SK-N-SH (cell line): ENCODE data around the gene LIPA. TPM values are rescaled to one million over a fixed set of nuclear protein-coding genes. Genes with fewer than 3 reads are reported as not detected.

ENCODE experiments used
- CTCF ChIA-PET: fragments of 300-600, 350-600 bp; formaldehyde crosslinking; extraction: SDS; loops from one replicate; lab custom pipeline; 2021; lab: Yijun Ruan, JAX
- POLR2A ChIA-PET: fragments of 350-600 bp; sonication (Branson Sonifier 250); formaldehyde crosslinking; extraction: SDS; loops from one replicate; lab custom pipeline; 2020; ENCODE audit warnings: antibody characterized with exemption, inconsistent platforms; lab: Yijun Ruan, JAX
- DNase-seq: peaks from one replicate; pipeline ENCODE4 v3.0.0; 2012
- H2AFZ ChIP-seq: fragments of 200-600 bp; sonication (generic); 2 replicates; pipeline ENCODE4 v1.8.1; 2016; ENCODE audit warnings: antibody characterized with exemption, mild to moderate bottlenecking, low read depth
- H3F3A ChIP-seq: fragments of 200-600 bp; sonication (generic); replicated peaks from 2 replicates; pipeline ENCODE3; 2016; ENCODE audit warnings: antibody characterized with exemption, mild to moderate bottlenecking; ENCODE audit not compliant: insufficient read depth
- H3K27ac ChIP-seq, 2 experiments: fragments of 200-500 bp in 1 of 2; fragments of 200-600 bp in 1 of 2; sonication (Bioruptor generic) in 1 of 2; sonication (generic), shearing (Covaris generic) in 1 of 2; 2 replicates each; pipeline versions ENCODE4 v1.5.1 to v1.6.1; 2014 to 2016; ENCODE audit warnings: low read depth in 2 of 2, inconsistent platforms in 1 of 2, low read length in 1 of 2, mild to moderate bottlenecking in 1 of 2, mixed read lengths in 1 of 2
- H3K27me3 ChIP-seq: fragments of 200-600 bp; sonication (generic), shearing (Covaris generic); 2 replicates; pipeline ENCODE4 v1.6.1; 2016; ENCODE audit warnings: mixed run types; ENCODE audit not compliant: insufficient read depth
- H3K36me3 ChIP-seq, 2 experiments: fragments of 200-500 bp in 1 of 2; fragments of 200-600 bp in 1 of 2; sonication (Bioruptor generic) in 1 of 2; sonication (generic) in 1 of 2; replicated peaks in 1 of 2; 2 replicates each; pipeline versions ENCODE3 to v1.5.1; 2014 to 2016; ENCODE audit warnings: low read length in 1 of 2, mild to moderate bottlenecking in 1 of 2; ENCODE audit not compliant: insufficient read depth in 2 of 2, control insufficient read depth in 1 of 2
- H3K4me1 ChIP-seq, 2 experiments: fragments of 200-500 bp in 1 of 2; fragments of 200-600 bp in 1 of 2; sonication (Bioruptor generic) in 1 of 2; sonication (generic), shearing (Covaris generic) in 1 of 2; 2 replicates each; pipeline versions ENCODE4 v1.5.1 to v1.6.1; 2014 to 2016; ENCODE audit warnings: low read depth in 1 of 2, low read length in 1 of 2, mixed run types in 1 of 2; ENCODE audit not compliant: insufficient read depth in 2 of 2, control insufficient read depth in 1 of 2
- H3K4me2 ChIP-seq: fragments of 200-600 bp; sonication (generic), shearing (Covaris generic); 2 replicates; pipeline ENCODE4 v1.6.1; 2017; ENCODE audit warnings: mixed run types
- H3K4me3 ChIP-seq, 2 experiments: fragments of 200-500 bp in 1 of 2; fragments of 200-600 bp in 1 of 2; sonication (Bioruptor generic) in 1 of 2; sonication (generic), shearing (Covaris generic) in 1 of 2; 2 replicates each; pipeline versions ENCODE4 v1.5.1 to v1.8.1; 2014 to 2016; ENCODE audit warnings: low read depth in 2 of 2, inconsistent platforms in 1 of 2, low read length in 1 of 2, mild to moderate bottlenecking in 1 of 2, mixed read lengths in 1 of 2, moderate library complexity in 1 of 2
- H3K79me2 ChIP-seq: fragments of 200-600 bp; sonication (generic); 2 replicates; pipeline ENCODE4 v1.8.1; 2017; ENCODE audit warnings: mild to moderate bottlenecking; ENCODE audit not compliant: insufficient read depth
- H3K9ac ChIP-seq: fragments of 200-600 bp; sonication (generic); 2 replicates; pipeline ENCODE4 v1.6.1; 2017; ENCODE audit warnings: mixed run types
- H3K9me2 ChIP-seq: fragments of 200-600 bp; sonication (generic); 2 replicates; pipeline ENCODE4 v1.6.1; 2017; ENCODE audit warnings: mixed run types
- H3K9me3 ChIP-seq: fragments of 200-600 bp; sonication (generic); 2 replicates; pipeline ENCODE4 v1.6.1; 2017; ENCODE audit warnings: mixed run types, mild to moderate bottlenecking, moderate library complexity
- H4K20me1 ChIP-seq: fragments of 200-600 bp; sonication (generic); 2 replicates; pipeline ENCODE4 v1.6.1; 2017; ENCODE audit warnings: mild to moderate bottlenecking, mixed run types; ENCODE audit not compliant: insufficient read depth
- CHD2 ChIP-seq: fragments of 150-350 bp; IDR thresholded peaks from 2 replicates; pipeline ENCODE4 v1.6.1; 2018; ENCODE audit warnings: low read length; ENCODE audit not compliant: partially characterized antibody
- FOSL2 ChIP-seq: IDR thresholded peaks from 2 replicates; pipeline ENCODE4 v1.4.0; 2012; ENCODE audit warnings: low read depth, mild to moderate bottlenecking, moderate library complexity, borderline replicate concordance
- FOXJ3 ChIP-seq: sonication (generic); formaldehyde crosslinking; IDR thresholded peaks from 2 replicates; pipeline ENCODE4 v1.5.1; 2020; ENCODE audit warnings: mild to moderate bottlenecking, missing genetic modification reagents
- FOXM1 ChIP-seq: IDR thresholded peaks from 2 replicates; pipeline ENCODE4 v1.4.0; 2012; ENCODE audit warnings: low read depth, mild to moderate bottlenecking
- GABPA ChIP-seq: IDR thresholded peaks from 2 replicates; pipeline ENCODE4 v1.4.0; 2012; ENCODE audit warnings: low read depth, mild to moderate bottlenecking
- IRF3 ChIP-seq: fragments of 150-350 bp; IDR thresholded peaks from 2 replicates; pipeline ENCODE4 v1.6.1; 2016; ENCODE audit warnings: mild to moderate bottlenecking, low read depth, low read length
- MAX ChIP-seq: IDR thresholded peaks from 2 replicates; pipeline ENCODE4 v1.4.0; 2012; ENCODE audit warnings: low read depth
- MEF2A ChIP-seq: IDR thresholded peaks from 2 replicates; pipeline ENCODE4 v1.4.0; 2012; ENCODE audit warnings: low read depth, borderline replicate concordance
- NFIC ChIP-seq: IDR thresholded peaks from 2 replicates; pipeline ENCODE4 v1.4.0; 2012; ENCODE audit warnings: borderline replicate concordance
- NRF1 ChIP-seq: IDR thresholded peaks from 2 replicates; pipeline ENCODE4 v1.6.1; 2012; ENCODE audit warnings: low read depth, mild to moderate bottlenecking, low read length
- PBX3 ChIP-seq: IDR thresholded peaks from 2 replicates; pipeline ENCODE4; 2012
- POLR2AphosphoS5 ChIP-seq: IDR thresholded peaks from 2 replicates; pipeline ENCODE4 v1.6.1; 2012; ENCODE audit warnings: low read depth, low read length
- REST ChIP-seq: IDR thresholded peaks from 2 replicates; pipeline ENCODE4 v1.6.1; 2012; ENCODE audit warnings: mild to moderate bottlenecking, low read depth, low read length, moderate library complexity
- RXRA ChIP-seq: IDR thresholded peaks from 2 replicates; pipeline ENCODE4 v1.4.0; 2012; ENCODE audit warnings: low read depth, mild to moderate bottlenecking, borderline replicate concordance
- SMC3 ChIP-seq: IDR thresholded peaks from 2 replicates; pipeline ENCODE4 v1.6.1; 2012; ENCODE audit warnings: low read depth, low read length, improper control_type of control experiment
- TAF1 ChIP-seq: IDR thresholded peaks from 2 replicates; pipeline ENCODE4 v1.6.1; 2012; ENCODE audit warnings: low read depth, mild to moderate bottlenecking, low read length, moderate library complexity, borderline replicate concordance
- TEAD4 ChIP-seq: IDR thresholded peaks from 2 replicates; pipeline ENCODE4 v1.4.0; 2012; ENCODE audit warnings: mild to moderate bottlenecking, borderline replicate concordance; ENCODE audit not compliant: insufficient read depth
- WGBS: methylation state at CpG from one replicate; pipeline ENCODE4 v1.1.6; 2017; ENCODE audit warnings: low lambda C conversion rate; 5-methylcytosine and 5-hydroxymethylcytosine counted together
- polyA plus RNA-seq, 3 experiments: library from polyadenylated mRNA; depleted of rRNA; stranded (reverse); fragments of >200 nt; gene quantifications; 2 replicates each; pipeline ENCODE4 v1.2.3, GENCODE V29; 2012

LIPA gene
- polyA plus RNA-seq, 1 of the 3 experiments (the other 2 are of a cell fraction): 43.2 TPM

- ChIA-PET POLR2A (no interaction called here), CTCF (interaction anchor here (0.8 to 1.1 kb wide), 3 partner anchors 10 to 322 kb away, joined by 3 read pairs; no protein-coding TSS in a partner anchor)
- no peak overlapping the region for H3K4me2 ChIP-seq
These were observed 4.8 kb upstream of the LIPA start for GRCh38 chr10:89256340-89256739.

More at GRCh38 chr10:89256340-89256739, 4.8 kb upstream of the LIPA start:
- Histone ChIP-seq H3K79me2 (no peaks in the 10 kb centered on the region), H3K27ac (no peak overlapping the region), H3F3A (peaks cover 3% of the 10 kb centered on the region), H3K4me1 (peaks cover 5 to 7% of the 10 kb centered on the region in 2 experiments; a peak in 2 of 4 replicates), H3K9me3 (no peaks in the 10 kb centered on the region), H3K9ac (no peak overlapping the region), H3K9me2 (no peaks in the 10 kb centered on the region), H3K4me3 (no peak overlapping the region), H4K20me1 (no peaks in the 10 kb centered on the region), H3K27me3 (no peaks in the 10 kb centered on the region), H3K36me3 (no peaks in the 10 kb centered on the region), H2AFZ (no peak overlapping the region)
- TF ChIP-seq REST: no peak
- TF ChIP-seq SMC3: no peak
- no peak for TF ChIP-seq TAF1
- no peak for TF ChIP-seq IRF3
- TF ChIP-seq FOXJ3: no peak
- no peak for TF ChIP-seq RXRA
- no peak for TF ChIP-seq CHD2
- TF ChIP-seq GABPA: no peak
- no peak for TF ChIP-seq FOXM1
- no peak for TF ChIP-seq NRF1
- no peak for TF ChIP-seq TEAD4
- TF ChIP-seq MAX: no peak
- no peak for TF ChIP-seq FOSL2
- TF ChIP-seq PBX3: no peak
- no peak for TF ChIP-seq POLR2AphosphoS5
- no peak for TF ChIP-seq MEF2A
- no peak for TF ChIP-seq NFIC
- 44% methylated on average over 3 of the region's 3 CpGs for WGBS
- DNase-seq: no peak
